Trophoblast cell (in vitro differentiated cells and primary cell): Measurements from ENCODE around the gene EFS.

Experiments
- DNase-seq, 2 donors: peaks; one replicate each; pipeline ENCODE4 v3.0.0-alpha.2; 2016
- H2AFZ ChIP-seq: 2 replicates; pipeline ENCODE4 v1.6.1; 2013; ENCODE audit warnings: low read length, moderate library complexity, mild to moderate bottlenecking; ENCODE audit not compliant: insufficient read depth, poor library complexity
- H2AK5ac ChIP-seq: 2 replicates; pipeline ENCODE4 v1.6.1; 2013; ENCODE audit warnings: mild to moderate bottlenecking, low read length
- H2BK120ac ChIP-seq: 2 replicates; pipeline ENCODE4 v1.6.1; 2013; ENCODE audit warnings: low read length, mild to moderate bottlenecking, moderate library complexity; ENCODE audit not compliant: insufficient read depth, poor library complexity
- H2BK12ac ChIP-seq: 2 replicates; pipeline ENCODE4 v1.6.1; 2013; ENCODE audit warnings: mild to moderate bottlenecking, low read length, moderate library complexity
- H2BK5ac ChIP-seq: 2 replicates; pipeline ENCODE4 v1.6.1; 2013; ENCODE audit warnings: low read length, low read depth, moderate library complexity, mild to moderate bottlenecking; ENCODE audit not compliant: poor library complexity
- H3K14ac ChIP-seq: 2 replicates; pipeline ENCODE4 v1.6.1; 2013; ENCODE audit warnings: mild to moderate bottlenecking, low read length
- H3K18ac ChIP-seq: 2 replicates; pipeline ENCODE4 v1.6.1; 2013; ENCODE audit warnings: mild to moderate bottlenecking, low read length
- H3K23ac ChIP-seq: 2 replicates; pipeline ENCODE4 v1.6.1; 2013; ENCODE audit warnings: low read length
- H3K27ac ChIP-seq: 2 replicates; pipeline ENCODE4 v1.5.1; 2013; ENCODE audit warnings: low read depth, mild to moderate bottlenecking, inconsistent platforms, low read length, moderate library complexity
- H3K27me3 ChIP-seq: 2 replicates; pipeline ENCODE4 v1.6.1; 2013; ENCODE audit warnings: inconsistent platforms, mild to moderate bottlenecking, low read length, moderate library complexity; ENCODE audit not compliant: insufficient read depth
- H3K36me3 ChIP-seq, 2 experiments: 1 replicate in 1 of 2; 2 replicates in 1 of 2; pipeline ENCODE4 v1.6.1; 2013; ENCODE audit warnings: low read length in 2 of 2, mild to moderate bottlenecking in 2 of 2, moderate library complexity in 1 of 2; ENCODE audit not compliant: insufficient read depth in 2 of 2, control insufficient read depth in 1 of 2
- H3K4ac ChIP-seq: 2 replicates; pipeline ENCODE4 v1.6.1; 2013; ENCODE audit warnings: low read depth, mild to moderate bottlenecking, low read length, moderate library complexity
- H3K4me1 ChIP-seq, 2 experiments: 1 replicate in 1 of 2; 2 replicates in 1 of 2; pipeline ENCODE4 v1.6.1; 2013; ENCODE audit warnings: low read length in 2 of 2, mild to moderate bottlenecking in 2 of 2, moderate library complexity in 1 of 2; ENCODE audit not compliant: insufficient read depth in 2 of 2, control insufficient read depth in 1 of 2
- H3K4me2 ChIP-seq: 2 replicates; pipeline ENCODE4 v1.6.1; 2013; ENCODE audit warnings: inconsistent platforms, mild to moderate bottlenecking, low read length, moderate library complexity
- H3K4me3 ChIP-seq: 2 replicates; pipeline ENCODE4 v1.5.1; 2013; ENCODE audit warnings: mild to moderate bottlenecking, low read depth, low read length, inconsistent platforms
- H3K79me1 ChIP-seq: one replicate; pipeline ENCODE4 v1.6.1; 2013; ENCODE audit warnings: low read length
- H3K79me2 ChIP-seq: 2 replicates; pipeline ENCODE4 v1.6.1; 2013; ENCODE audit warnings: low read length, mild to moderate bottlenecking; ENCODE audit not compliant: control insufficient read depth, insufficient read depth, poor library complexity
- H3K9ac ChIP-seq: 2 replicates; pipeline ENCODE4 v1.6.1; 2013; ENCODE audit warnings: mild to moderate bottlenecking, low read length
- H3K9me3 ChIP-seq: 2 replicates; pipeline ENCODE4 v1.6.1; 2013; ENCODE audit warnings: low read depth, mild to moderate bottlenecking, control low read depth, inconsistent platforms, low read length; ENCODE audit not compliant: insufficient read depth
- H4K12ac ChIP-seq: 2 replicates; pipeline ENCODE4 v1.6.1; 2013; ENCODE audit warnings: low read depth, mild to moderate bottlenecking, low read length, moderate library complexity
- H4K8ac ChIP-seq: 2 replicates; pipeline ENCODE4 v1.6.1; 2013; ENCODE audit warnings: low read depth, mild to moderate bottlenecking, low read length, moderate library complexity
- H4K91ac ChIP-seq: one replicate; pipeline ENCODE4 v1.6.1; 2013; ENCODE audit warnings: low read depth, mild to moderate bottlenecking, low read length, moderate library complexity
- WGBS: extraction: QIAGEN DNeasy Blood & Tissue Kit; methylation state at CpG from one replicate; pipeline ENCODE4 v1.1.7; 2013; ENCODE audit warnings: missing lambda C conversion rate; ENCODE audit not compliant: insufficient read length, insufficient coverage; ENCODE audit errors: extremely low coverage; 5-methylcytosine and 5-hydroxymethylcytosine counted together

The EFS gene

DNA sequence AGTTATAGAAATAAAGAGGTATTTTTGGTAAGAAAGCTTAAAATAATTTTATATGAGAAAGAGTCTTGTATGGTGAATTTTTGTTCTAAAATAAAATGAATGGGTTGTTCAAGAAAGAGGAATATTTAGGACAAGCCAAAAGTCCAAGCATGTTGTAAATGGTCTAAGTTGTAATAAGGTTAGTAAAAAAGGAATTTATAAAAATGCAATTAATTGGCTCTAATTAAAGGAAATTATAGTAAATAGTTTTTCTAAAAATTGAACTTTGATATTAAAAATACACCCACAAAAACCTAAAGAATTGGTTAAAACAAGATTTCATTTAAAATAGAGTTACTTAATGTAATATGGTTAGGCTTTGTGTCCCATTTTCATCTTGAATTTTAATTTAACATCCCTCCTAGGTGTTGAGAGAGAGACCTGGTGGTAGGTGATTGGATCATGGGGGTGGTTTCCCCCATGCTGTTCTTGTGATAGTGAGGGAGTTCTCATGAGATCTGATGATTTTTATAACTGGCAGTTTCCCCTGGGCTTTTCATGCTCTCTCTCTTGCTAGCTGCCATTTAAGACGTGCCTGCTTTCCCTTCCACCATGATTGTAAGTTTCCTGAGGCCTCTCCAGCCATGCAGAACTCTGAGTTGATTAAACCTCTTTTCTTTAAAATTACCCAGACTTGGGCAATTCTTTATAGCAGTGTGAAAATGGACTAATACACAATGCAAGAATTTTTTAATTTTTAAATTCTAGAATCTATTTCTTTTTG is 25.3 kb downstream of the EFS start:
- Histone ChIP-seq H4K91ac (no peak overlapping the region), H3K14ac (no peak overlapping the region), H3K4me1 (no peaks in the 10 kb centered on the region), H3K79me1 (no peaks in the 10 kb centered on the region), H3K9ac (no peak overlapping the region), H3K23ac (no peak overlapping the region), H2BK5ac (no peak overlapping the region), H3K4ac (no peak overlapping the region), H3K4me3 (no peak overlapping the region), H3K27me3 (no peaks in the 10 kb centered on the region), H2BK120ac (no peak overlapping the region), H3K4me2 (no peak overlapping the region), H3K9me3 (no peaks in the 10 kb centered on the region), H4K12ac (no peak overlapping the region), H2BK12ac (no peak overlapping the region), H2AFZ (no peak overlapping the region), H3K79me2 (no peaks in the 10 kb centered on the region), H3K18ac (no peak overlapping the region), H4K8ac (no peak overlapping the region), H3K27ac (no peak overlapping the region), H2AK5ac (no peak overlapping the region), H3K36me3 (no peaks in the 10 kb centered on the region)
- no peak for DNase-seq
- WGBS, result no CpG with 5 or more reads among the region's 1 CpG

DNA sequence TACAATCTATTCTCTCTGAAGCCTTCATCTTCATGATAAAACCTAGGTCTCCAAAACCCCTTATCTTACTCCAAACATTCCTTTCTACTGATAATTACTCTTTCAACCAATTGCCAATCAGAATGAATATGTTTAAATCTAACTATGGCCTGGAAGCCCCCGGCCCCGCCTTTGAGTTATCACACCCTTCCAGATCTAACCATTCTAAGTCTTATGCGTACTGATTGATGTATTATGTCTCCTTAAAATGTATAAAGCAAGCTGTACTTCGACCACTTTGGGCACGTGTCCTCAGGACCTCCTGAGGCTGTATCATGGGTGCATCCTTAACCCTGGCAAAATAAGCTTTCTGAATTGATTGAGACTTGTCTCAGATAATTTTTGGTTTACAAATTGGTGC is 29.3 kb downstream of the EFS start:
- no peak overlapping the region for H3K27ac ChIP-seq
- no peak overlapping the region for H3K23ac ChIP-seq
- no peak overlapping the region for H3K14ac ChIP-seq
- no peak overlapping the region for H3K4me3 ChIP-seq
- no peaks in the 10 kb centered on the region for H3K36me3 ChIP-seq
- no peaks in the 10 kb centered on the region for H3K9me3 ChIP-seq
- H3K4ac ChIP-seq, result no peak overlapping the region
- no peak overlapping the region for H4K91ac ChIP-seq
- no CpG with 5 or more reads among the region's 5 CpGs for WGBS
- no peaks in the 10 kb centered on the region for H3K4me1 ChIP-seq
- H2BK12ac ChIP-seq, result no peak overlapping the region
- no peak overlapping the region for H4K8ac ChIP-seq
- no peak overlapping the region for H2AK5ac ChIP-seq
- no peak overlapping the region for H3K4me2 ChIP-seq
- no peaks in the 10 kb centered on the region for H3K27me3 ChIP-seq
- H3K79me1 ChIP-seq, result no peaks in the 10 kb centered on the region
- H4K12ac ChIP-seq, result no peak overlapping the region
- H3K9ac ChIP-seq, result no peak overlapping the region
- H2BK5ac ChIP-seq, result no peak overlapping the region
- H3K18ac ChIP-seq, result no peak overlapping the region
- no peak for DNase-seq
- no peaks in the 10 kb centered on the region for H3K79me2 ChIP-seq
- no peak overlapping the region for H2AFZ ChIP-seq
- no peak overlapping the region for H2BK120ac ChIP-seq

DNA sequence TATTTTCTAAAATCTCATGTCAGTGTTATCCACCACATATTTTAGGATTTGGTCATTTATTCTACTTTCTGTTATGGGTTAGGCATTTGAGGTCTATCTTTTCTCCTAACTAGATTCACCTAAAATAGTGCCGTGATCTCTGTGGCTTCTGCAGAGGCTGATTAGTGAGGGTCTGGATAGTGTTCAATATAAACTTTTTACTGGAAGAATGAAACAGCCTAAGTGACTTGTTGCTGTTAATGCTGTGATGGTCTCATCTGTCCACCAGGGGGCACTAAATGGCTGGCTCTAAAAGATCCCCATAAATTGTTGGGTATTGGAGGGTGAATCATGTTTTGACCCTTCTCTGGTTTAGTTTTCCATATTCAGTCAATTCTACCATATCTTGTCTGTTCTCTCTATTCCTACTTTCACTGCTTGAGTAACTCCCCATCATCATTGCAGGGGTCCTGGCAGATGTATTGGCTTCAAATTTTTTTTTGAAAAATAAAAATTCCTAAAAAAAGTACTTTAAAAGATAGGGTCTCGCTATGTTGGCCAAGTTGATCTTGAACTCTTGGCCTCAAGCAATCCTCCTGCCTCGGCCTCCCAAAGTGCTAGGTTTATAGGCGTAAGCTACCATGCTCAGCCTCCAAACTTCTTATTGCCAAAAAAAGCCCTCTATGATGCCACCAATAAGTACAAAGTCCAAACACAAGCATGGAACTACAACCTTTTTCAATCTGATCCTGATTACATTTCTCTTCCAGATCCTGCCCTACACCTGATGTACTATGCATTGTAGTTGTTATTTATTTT is 36.8 kb downstream of the EFS start:
- peak; percentile 42 to 87 for DNase-seq
- Histone ChIP-seq H2AFZ (no peak overlapping the region), H3K4ac (no peak overlapping the region), H2BK120ac (no peak overlapping the region), H4K12ac (no peak overlapping the region), H2AK5ac (no peak overlapping the region), H3K9ac (no peak overlapping the region), H3K4me1 (peaks cover 0 to under 1% of the 10 kb centered on the region in 2 experiments), H2BK5ac (no peak overlapping the region), H3K4me3 (no peak overlapping the region), H4K91ac (no peak overlapping the region), H3K18ac (no peak overlapping the region), H3K4me2 (no peak overlapping the region), H3K27me3 (no peaks in the 10 kb centered on the region), H3K79me2 (no peaks in the 10 kb centered on the region), H3K36me3 (peaks cover 18 to 23% of the 10 kb centered on the region in 2 experiments), H3K14ac (no peak overlapping the region), H4K8ac (no peak overlapping the region), H3K23ac (no peak overlapping the region), H3K27ac (no peak overlapping the region), H3K9me3 (no peaks in the 10 kb centered on the region), H3K79me1 (no peaks in the 10 kb centered on the region), H2BK12ac (no peak overlapping the region)
- no CpG with 5 or more reads among the region's 4 CpGs for WGBS

DNA sequence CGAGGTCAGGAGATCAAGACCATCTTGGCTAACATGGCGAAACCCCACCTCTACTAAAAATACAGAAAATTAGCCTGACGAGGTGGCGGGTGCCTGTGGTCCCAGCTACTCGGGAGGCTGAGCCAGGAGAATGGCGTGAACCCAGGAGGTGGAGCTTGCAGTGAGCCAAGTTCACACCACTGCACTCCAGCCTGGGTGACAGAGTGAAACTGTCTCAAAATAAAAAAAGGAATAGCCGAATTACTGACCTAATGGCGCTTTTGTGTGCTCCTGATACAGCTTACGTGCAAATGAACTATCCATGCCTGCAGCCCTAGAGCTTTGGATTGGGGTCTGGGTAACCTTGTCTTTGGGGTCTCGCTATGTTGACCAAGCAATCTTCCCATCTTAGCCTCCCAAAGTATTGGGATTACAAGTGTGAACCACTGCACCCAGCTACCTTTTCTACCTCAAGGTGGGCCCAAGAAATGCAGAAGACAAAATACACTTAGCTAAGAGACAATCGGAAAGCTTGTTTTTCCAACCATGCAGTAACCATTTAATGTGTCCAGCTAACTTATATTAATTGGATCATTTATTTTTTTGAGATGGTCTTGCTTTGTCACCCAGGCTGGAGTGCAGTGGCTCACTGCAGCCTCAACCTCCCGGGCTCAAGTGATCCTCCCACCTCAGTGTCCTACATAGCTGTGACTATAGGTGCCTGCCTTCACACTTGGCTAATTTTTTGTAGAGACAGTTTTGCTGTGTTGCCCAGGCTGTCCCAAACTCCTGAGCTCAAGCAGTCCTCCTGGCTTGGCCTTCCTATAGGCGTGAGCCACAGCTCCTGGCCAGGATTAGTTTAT is 38.3 kb downstream of the EFS start:
- no peak overlapping the region for H4K8ac ChIP-seq
- H2BK12ac ChIP-seq, result no peak overlapping the region
- H3K4ac ChIP-seq, result no peak overlapping the region
- H3K79me2 ChIP-seq, result peaks cover 6% of the 10 kb centered on the region
- no peak overlapping the region for H2BK5ac ChIP-seq
- H3K14ac ChIP-seq, result no peak overlapping the region
- no peak overlapping the region for H2AFZ ChIP-seq
- peaks cover 10% of the 10 kb centered on the region for H3K79me1 ChIP-seq
- no peak overlapping the region for H3K9ac ChIP-seq
- H3K4me2 ChIP-seq, result no peak overlapping the region
- no peaks in the 10 kb centered on the region for H3K27me3 ChIP-seq
- H3K4me1 ChIP-seq, result peaks cover 2 to 6% of the 10 kb centered on the region in 2 experiments
- H3K36me3 ChIP-seq, result peaks cover 18 to 28% of the 10 kb centered on the region in 2 experiments
- H3K4me3 ChIP-seq, result no peak overlapping the region
- H3K9me3 ChIP-seq, result no peaks in the 10 kb centered on the region
- DNase-seq, result no peak
- no peak overlapping the region for H2AK5ac ChIP-seq
- H3K18ac ChIP-seq, result no peak overlapping the region
- no CpG with 5 or more reads among the region's 13 CpGs for whole genome bisulfite sequencing
- no peak overlapping the region for H2BK120ac ChIP-seq
- no peak overlapping the region for H4K91ac ChIP-seq
- H3K23ac ChIP-seq, result no peak overlapping the region
- H3K27ac ChIP-seq, result no peak overlapping the region
- no peak overlapping the region for H4K12ac ChIP-seq
